HepG2 (cell line): Measurements from ENCODE around the gene AHRR. TPM values are rescaled to one million over a fixed set of nuclear protein-coding genes. Genes with fewer than 3 reads are reported as not detected.

Experiments
- ATAC-seq: fragments of 200-7000 bp; cut with Tn5 transposase; 3 replicates; pipeline ENCODE4 v1.9.1; 2020; ENCODE audit warnings: mild to moderate bottlenecking, moderate library complexity
- BruUV-seq: library from RNA; stranded (reverse); fragments of 400-500 nt; replicated peaks from 2 replicates; lab custom pipeline; 2021; lab: Mats Ljungman, UMichigan
- CTCF ChIA-PET: fragments of 300-600 bp; formaldehyde crosslinking; extraction: SDS; loops from one replicate; lab custom pipeline; 2021; ENCODE audit warnings: low total read pairs, inconsistent platforms, low intra/inter-chr PET ratio; lab: Yijun Ruan, JAX
- POLR2A ChIA-PET: fragments of 350-600 bp; sonication (Branson Sonifier 250); formaldehyde crosslinking; loops from one replicate; lab custom pipeline; 2020; ENCODE audit warnings: antibody characterized with exemption, inconsistent platforms; lab: Yijun Ruan, JAX
- DNase-seq: peaks from one replicate; pipeline ENCODE4 v3.0.0-alpha.2; 2015; ENCODE audit warnings: low spot score
- FAIRE-seq: peaks from 3 replicates; lab custom pipeline; 2011; peaks lifted over from hg19 to GRCh38; lab: Jason Lieb, UNC
- H2AFZ ChIP-seq: one replicate; pipeline ENCODE4 v1.6.1; 2011; ENCODE audit warnings: low read length, inconsistent platforms
- H3K27ac ChIP-seq: fragments of 300-600 bp; 3 replicates; pipeline ENCODE4 v1.8.0; 2011; ENCODE audit warnings: mixed run types, mild to moderate bottlenecking, mixed read lengths, low read length, inconsistent platforms; ENCODE audit not compliant: insufficient read depth; ENCODE audit errors: extremely low read length
- H3K27me3 ChIP-seq, 2 experiments: fragments of 200-600 bp in 1 of 2; 2 replicates in 1 of 2; 3 replicates in 1 of 2; pipeline versions ENCODE4 v1.6.0 to v1.8.0; 2011; ENCODE audit warnings: low read length in 2 of 2, mild to moderate bottlenecking in 2 of 2, moderate library complexity in 2 of 2, inconsistent platforms in 1 of 2; ENCODE audit not compliant: insufficient read depth in 2 of 2, control insufficient read depth in 1 of 2
- H3K36me3 ChIP-seq, 2 experiments: fragments of 200-600 bp in 1 of 2; replicated peaks in 1 of 2; 2 replicates in 1 of 2; 3 replicates in 1 of 2; pipeline versions ENCODE4 v1.5.1 to v1.8.0; 2011; ENCODE audit warnings: low read length in 2 of 2, inconsistent platforms in 1 of 2; ENCODE audit not compliant: insufficient read depth in 2 of 2, control insufficient read depth in 1 of 2
- H3K4me1 ChIP-seq: 2 replicates; pipeline ENCODE4 v1.5.1; 2012; ENCODE audit warnings: low read length, inconsistent platforms; ENCODE audit not compliant: insufficient read depth
- H3K4me2 ChIP-seq: 2 replicates; pipeline ENCODE4 v1.6.0; 2011; ENCODE audit warnings: low read depth, low read length, inconsistent platforms
- H3K4me3 ChIP-seq, 3 experiments: fragments of 200-600 bp in 1 of 3; sonication (generic), shearing (Covaris generic) in 1 of 3; replicated peaks in 1 of 3; 2 replicates each; pipeline ENCODE4 v1.5.1; 2011 to 2016; ENCODE audit warnings: low read length in 3 of 3, inconsistent platforms in 2 of 3, low read depth in 2 of 3, mild to moderate bottlenecking in 2 of 3, control low read depth in 1 of 3, mixed read lengths in 1 of 3; ENCODE audit not compliant: insufficient read depth in 1 of 3
- H3K79me2 ChIP-seq: one replicate; pipeline ENCODE4 v1.6.1; 2011; ENCODE audit warnings: low read length, inconsistent platforms; ENCODE audit not compliant: insufficient read depth
- H3K9ac ChIP-seq: 2 replicates; pipeline ENCODE4 v1.6.0; 2011; ENCODE audit warnings: mild to moderate bottlenecking, low read depth, low read length, inconsistent platforms; ENCODE audit not compliant: insufficient read depth
- H3K9me3 ChIP-seq: 2 replicates; pipeline ENCODE4 v1.5.1; 2012; ENCODE audit warnings: mild to moderate bottlenecking, low read length
- H4K20me1 ChIP-seq: 2 replicates; pipeline ENCODE4 v1.6.0; 2011; ENCODE audit warnings: inconsistent platforms, mild to moderate bottlenecking, low read length, moderate library complexity; ENCODE audit not compliant: insufficient read depth
- AKAP8 ChIP-seq: sonication (generic); formaldehyde crosslinking; IDR thresholded peaks from 2 replicates; pipeline ENCODE4 v1.5.1; 2020; ENCODE audit warnings: mild to moderate bottlenecking, missing genetic modification reagents
- ARNTL ChIP-seq: sonication (generic); formaldehyde crosslinking; IDR thresholded peaks from 2 replicates; pipeline ENCODE4 v1.4.0; 2020; ENCODE audit warnings: mild to moderate bottlenecking, missing genetic modification reagents
- CREB1 ChIP-seq, 2 experiments: fragments of 450-650 bp in 1 of 2; IDR thresholded peaks; 2 replicates each; pipeline ENCODE4 v1.6.1; 2016 to 2017; ENCODE audit warnings: control low read depth in 1 of 2, mild to moderate bottlenecking in 1 of 2, missing compliant biosample characterization in 1 of 2, missing genetic modification characterization in 1 of 2
- ETV6 ChIP-seq: sonication (generic); formaldehyde crosslinking; conservative IDR thresholded peaks from 2 replicates; pipeline ENCODE4 v1.4.0; 2020; ENCODE audit warnings: missing genetic modification reagents
- GATAD1 ChIP-seq: IDR thresholded peaks from 2 replicates; pipeline ENCODE4 v1.6.1; 2016; ENCODE audit warnings: missing genetic modification reagents, missing compliant biosample characterization
- HDAC2 ChIP-seq: sonication (generic); formaldehyde crosslinking; IDR thresholded peaks from 2 replicates; pipeline ENCODE4 v1.4.0; 2020; ENCODE audit warnings: missing genetic modification reagents
- KDM3A ChIP-seq: IDR thresholded peaks from 2 replicates; pipeline ENCODE4 v1.6.1; 2018; ENCODE audit warnings: low read depth, missing compliant biosample characterization
- MYNN ChIP-seq: sonication (generic); formaldehyde crosslinking; IDR thresholded peaks from 2 replicates; pipeline ENCODE4 v1.4.0; 2020; ENCODE audit warnings: mild to moderate bottlenecking, low read depth, missing genetic modification reagents
- NONO ChIP-seq, 2 experiments: fragments of 450-650 bp in 1 of 2; sonication (generic) in 1 of 2; formaldehyde crosslinking in 1 of 2; IDR thresholded peaks in 1 of 2; conservative IDR thresholded peaks in 1 of 2; 2 replicates each; pipeline versions ENCODE4 v1.6.1 to v1.8.0; 2017 to 2022; ENCODE audit warnings: mild to moderate bottlenecking in 1 of 2, missing genetic modification reagents in 1 of 2, moderate library complexity in 1 of 2
- PAWR ChIP-seq: sonication (generic); formaldehyde crosslinking; IDR thresholded peaks from 2 replicates; pipeline ENCODE4 v1.4.0; 2020; ENCODE audit warnings: missing genetic modification reagents, mild to moderate bottlenecking, borderline replicate concordance
- TBP ChIP-seq: sonication (generic); formaldehyde crosslinking; IDR thresholded peaks from 2 replicates; pipeline ENCODE4 v1.5.0; 2020; ENCODE audit warnings: missing genetic modification reagents
- TERF1 ChIP-seq: sonication (generic); formaldehyde crosslinking; IDR thresholded peaks from 2 replicates; pipeline ENCODE4 v1.8.0; 2022; ENCODE audit warnings: mild to moderate bottlenecking, missing genetic modification reagents, moderate library complexity
- ZNF33B ChIP-seq: sonication (generic); formaldehyde crosslinking; IDR thresholded peaks from 2 replicates; pipeline ENCODE4 v1.5.1; 2020; ENCODE audit warnings: mild to moderate bottlenecking, missing genetic modification reagents
- WGBS: methylation state at CpG from one replicate; pipeline ENCODE4 v1.1.6; 2017; ENCODE audit warnings: low lambda C conversion rate; 5-methylcytosine and 5-hydroxymethylcytosine counted together
- in situ Hi-C: cut with HindIII; loops from 2 replicates; pipeline ENCODE4 v1.10.0; 2017; ENCODE audit warnings: low pct_unique_long_range_greater_than_20kb; ENCODE audit not compliant: extremely low pct_ligation_motif_present
- intact Hi-C: fragments of 100-400 bp; cut with micrococcal nuclease; formaldehyde crosslinking; loops from one replicate; pipeline ENCODE4 v1.10.0; 2022; ENCODE audit not compliant: unreplicated experiment
- polyA plus RNA-seq, 8 experiments: library from polyadenylated mRNA; depleted of rRNA in 3 of 8; stranded (reverse) in 7 of 8; unstranded in 1 of 8; fragments of >200 nt; fragmentation: Illumina TruSeq in 4 of 8; extraction: Trizol in 4 of 8; gene quantifications; 2 replicates each; pipeline versions ENCODE4 v1.2.1 to v1.2.3, GENCODE V29; 2011 to 2016; ENCODE audit warnings: low read depth in 4 of 8, missing spikeins in 1 of 8, mixed read lengths in 1 of 8; ENCODE audit not compliant: insufficient read depth in 1 of 8
- total RNA-seq, 5 experiments: library from RNA; depleted of rRNA; stranded (reverse); fragments of >200 nt; fragmentation: Illumina TruSeq; extraction: Trizol; gene quantifications; 2 replicates each; pipeline ENCODE4 v1.2.3, GENCODE V29; 2016; ENCODE audit warnings: low read depth in 1 of 5

Gene AHRR
- total and polyA plus RNA-seq, 2 of the 13 experiments (the other 11 are each of a cell fraction or from before 2014, with no cell fraction given), result 0.28 to 0.35 TPM

DNA sequence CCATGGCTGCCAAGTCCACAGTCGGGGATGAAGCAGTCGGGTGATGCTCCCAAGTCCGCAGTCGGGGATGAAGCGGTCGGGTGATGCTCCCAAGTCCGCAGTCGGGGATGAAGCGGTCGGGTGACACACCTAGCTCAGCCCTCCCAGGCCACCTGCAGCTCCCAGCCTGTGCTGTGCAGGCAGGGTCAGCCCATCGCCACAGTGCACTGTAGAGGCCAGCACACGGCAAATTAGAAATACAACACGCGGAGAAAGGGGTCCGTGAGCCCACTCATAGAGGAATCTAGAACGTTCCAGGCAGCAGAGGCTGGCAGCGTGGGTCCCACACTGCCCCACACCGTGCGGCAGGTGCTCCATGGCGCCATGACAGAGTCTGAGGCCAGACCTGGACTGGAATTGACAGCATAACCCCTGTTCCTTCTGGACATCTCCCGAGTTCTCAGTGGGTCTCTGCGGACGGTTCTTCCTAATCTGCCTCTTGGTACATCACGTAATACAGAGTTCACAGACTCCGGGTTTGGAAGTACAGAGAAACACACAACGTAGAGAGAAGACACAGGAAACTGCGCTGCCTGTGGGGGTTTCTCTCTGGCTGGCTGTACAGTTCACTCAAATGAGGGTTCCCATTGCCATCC lies 113.8 kb downstream of the AHRR start:
- FAIRE-seq (no peak), DNase-seq (no peak), ATAC-seq (no peak)
- Histone ChIP-seq H3K4me3 (no peak overlapping the region), H3K4me2 (no peak overlapping the region), H3K4me1 (peaks cover 10% of the 10 kb centered on the region), H4K20me1 (no peaks in the 10 kb centered on the region), H3K79me2 (no peaks in the 10 kb centered on the region)
- BruUV-seq, result no TSS peak
- 66% methylated on average over 16 of the region's 27 CpGs for WGBS
- in situ Hi-C loops, result loop anchor here (5.0 kb wide), 1 partner anchor 118 kb away; no protein-coding TSS in a partner anchor
- no peak for TF ChIP-seq PAWR
- TF ChIP-seq GATAD1 (CRISPR knock-in tag), result no peak
- no peak for TF ChIP-seq ETV6 (CRISPR knock-in tag)
- no peak for TF ChIP-seq AKAP8 (CRISPR knock-in tag)
- TF ChIP-seq MYNN, result no peak
- TF ChIP-seq KDM3A, result no peak
- no peak for TF ChIP-seq HDAC2 (CRISPR knock-in tag)
- no peak for TF ChIP-seq ARNTL
- TF ChIP-seq ZNF33B, result no peak
- no peak for TF ChIP-seq CREB1 (IDR thresholded peaks at IDR 0.05)
- no peak for TF ChIP-seq CREB1 (CRISPR knock-in tag; IDR thresholded peaks at IDR 0.05)
- no peak for TF ChIP-seq NONO (IDR thresholded peaks at IDR 0.05)
- TF ChIP-seq NONO (CRISPR knock-in tag; conservative IDR thresholded peaks at IDR 0.05), result no peak
- no peak for TF ChIP-seq TBP
- no peak for TF ChIP-seq TERF1
- TF ChIP-seq, all 625 proteins: peak for 0
- no peak overlapping the region for H3K9ac ChIP-seq
- CTCF ChIA-PET, result no interaction called here
- H3K27me3 ChIP-seq, result peaks cover 0 to 8% of the 10 kb centered on the region in 2 experiments; a peak in 2 of 5 replicates
- H2AFZ ChIP-seq, result no peak overlapping the region
- H3K27ac ChIP-seq, result no peak overlapping the region
- H3K36me3 ChIP-seq, result no peaks in the 10 kb centered on the region
- no peaks in the 10 kb centered on the region for H3K9me3 ChIP-seq
- POLR2A ChIA-PET, result no interaction called here
- intact Hi-C loops, result no loop called here
